Glomerular endothelial cell (primary cell): ENCODE data around the gene CLIC5. TPM values are rescaled to one million over a fixed set of nuclear protein-coding genes. Genes with fewer than 3 reads are reported as not detected.
"Not testable (repeated sequence)": the region's sequence is repeated elsewhere in the genome, so short reads cannot be mapped to it uniquely, and the experiment has no call there.

Experiments used
- DNase-seq: peaks from one replicate; pipeline ENCODE4 v3.0.0-alpha.2; 2011; ENCODE audit warnings: low read depth, low spot score; ENCODE audit errors: extremely low read depth
- total RNA-seq: library from RNA; depleted of rRNA; stranded (reverse); fragments of >200 nt; gene quantifications from 2 replicates; pipeline ENCODE4 v1.2.3, GENCODE V29; 2015

The CLIC5 gene
- total RNA-seq, 1 donor from 2014 or later = 0.12 TPM

GRCh38 chr6:45929421-45930361 lies 86.0 kb downstream of the CLIC5 start:
- no peak for DNase-seq

- no peak for DNase-seq
These were observed 86.8 kb downstream of the CLIC5 start for GRCh38 chr6:45928721-45929305.

GRCh38 chr6:45927421-45928320 lies 88.0 kb downstream of the CLIC5 start:
- DNase-seq = no peak

GRCh38 chr6:45926423-45926822 lies 89.2 kb downstream of the CLIC5 start:
- DNase-seq = not testable (repeated sequence)

GRCh38 chr6:45924763-45925342 lies 90.8 kb downstream of the CLIC5 start:
- DNase-seq = no peak

GRCh38 chr6:45923831-45924391 lies 91.7 kb downstream of the CLIC5 start:
- DNase-seq = no peak

- no peak for DNase-seq
These were observed 92.8 kb downstream of the CLIC5 start for GRCh38 chr6:45922728-45923351.

GRCh38 chr6:45921691-45922281 lies 93.9 kb downstream of the CLIC5 start:
- no peak for DNase-seq

GRCh38 chr6:45920819-45921511 lies 94.7 kb downstream of the CLIC5 start:
- no peak for DNase-seq

- DNase-seq = no peak
These were observed 98.2 kb downstream of the CLIC5 start for GRCh38 chr6:45917439-45917838.

GRCh38 chr6:45916692-45917091 lies 99.0 kb downstream of the CLIC5 start:
- DNase-seq = no peak

- DNase-seq = no peak
These were observed 99.7 kb downstream of the CLIC5 start for GRCh38 chr6:45915780-45916468.

GRCh38 chr6:45911691-45912090 lies 104.0 kb downstream of the CLIC5 start:
- DNase-seq = no peak

GRCh38 chr6:45903959-45904358 lies 111.7 kb downstream of the CLIC5 start:
- DNase-seq = no peak

GRCh38 chr6:45902984-45903383 lies 112.7 kb downstream of the CLIC5 start:
- DNase-seq = no peak

- no peak for DNase-seq
These were observed 113.7 kb downstream of the CLIC5 start for GRCh38 chr6:45901767-45902650.
